Measurements from ENCODE around the gene GALNT9.

DNA sequence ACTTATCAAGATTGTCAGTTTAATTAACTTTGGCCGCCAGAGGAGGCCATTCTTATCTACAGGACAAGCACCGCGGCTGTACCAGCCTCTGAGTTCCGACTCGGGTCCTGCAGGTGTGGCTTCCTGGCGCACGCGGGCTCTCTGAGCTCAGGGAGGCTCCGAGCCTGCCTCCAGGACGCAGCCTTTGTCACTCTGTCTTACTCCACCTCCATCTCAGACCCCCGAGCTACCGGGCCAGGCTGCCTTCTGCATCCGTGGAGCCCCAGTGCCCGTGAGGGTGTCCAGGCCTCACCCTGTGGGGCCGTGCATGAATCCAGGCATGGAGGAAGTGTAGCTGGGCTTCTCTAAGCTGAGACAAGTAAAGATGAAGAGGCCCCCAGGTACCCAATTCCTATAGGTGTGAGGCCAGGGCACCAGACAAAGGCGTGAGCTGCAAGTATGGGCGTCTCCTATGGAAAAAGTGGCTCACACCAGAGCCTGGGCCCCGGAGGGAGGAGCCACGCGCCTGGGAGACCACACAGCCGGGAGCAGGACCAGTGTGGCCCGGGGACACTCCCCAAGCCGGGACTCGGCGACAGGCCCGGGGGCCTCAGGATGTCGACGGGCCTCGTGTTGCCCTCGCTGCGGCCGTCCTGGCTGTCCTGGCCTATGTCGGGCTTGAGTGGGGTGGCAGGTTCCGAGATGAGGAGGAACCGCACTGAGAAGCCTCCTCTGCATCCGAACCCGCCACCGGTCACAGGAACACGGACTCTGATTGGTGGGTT lies 142.3 kb downstream of the GALNT9 start:
- TF ChIP-seq, protein P1, sequence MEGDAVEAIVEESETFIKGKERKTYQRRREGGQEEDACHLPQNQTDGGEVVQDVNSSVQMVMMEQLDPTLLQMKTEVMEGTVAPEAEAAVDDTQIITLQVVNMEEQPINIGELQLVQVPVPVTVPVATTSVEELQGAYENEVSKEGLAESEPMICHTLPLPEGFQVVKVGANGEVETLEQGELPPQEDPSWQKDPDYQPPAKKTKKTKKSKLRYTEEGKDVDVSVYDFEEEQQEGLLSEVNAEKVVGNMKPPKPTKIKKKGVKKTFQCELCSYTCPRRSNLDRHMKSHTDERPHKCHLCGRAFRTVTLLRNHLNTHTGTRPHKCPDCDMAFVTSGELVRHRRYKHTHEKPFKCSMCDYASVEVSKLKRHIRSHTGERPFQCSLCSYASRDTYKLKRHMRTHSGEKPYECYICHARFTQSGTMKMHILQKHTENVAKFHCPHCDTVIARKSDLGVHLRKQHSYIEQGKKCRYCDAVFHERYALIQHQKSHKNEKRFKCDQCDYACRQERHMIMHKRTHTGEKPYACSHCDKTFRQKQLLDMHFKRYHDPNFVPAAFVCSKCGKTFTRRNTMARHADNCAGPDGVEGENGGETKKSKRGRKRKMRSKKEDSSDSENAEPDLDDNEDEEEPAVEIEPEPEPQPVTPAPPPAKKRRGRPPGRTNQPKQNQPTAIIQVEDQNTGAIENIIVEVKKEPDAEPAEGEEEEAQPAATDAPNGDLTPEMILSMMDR (IDR thresholded peaks at IDR 0.05) = no peak
- TF ChIP-seq POLR2A (IDR thresholded peaks at IDR 0.05) = no peak
- TF ChIP-seq POLR2AphosphoS5 (IDR thresholded peaks at IDR 0.05) = no peak
- no peak for TF ChIP-seq EP300 (IDR thresholded peaks at IDR 0.05)
